HG03060 (cell line): Measurements from ENCODE around the gene UST.
A peak's percentile ranks its signal among the peaks of the same experiment; 100 is the strongest.
"Not testable (repeated sequence)": the region's sequence is repeated elsewhere in the genome, so short reads cannot be mapped to it uniquely, and the experiment has no call there.

Experiments used
- ATAC-seq: cut with Tn5 transposase; IDR thresholded peaks from one replicate; pipeline ENCODE4 v1.9.1; 2021; ENCODE audit warnings: low read depth, moderate number of reproducible peaks; ENCODE audit not compliant: unreplicated experiment

Gene UST

GRCh38 chr6:148764259-148765020 lies 17.6 kb downstream of the UST start:
- ATAC-seq: not testable (repeated sequence)

GRCh38 chr6:148765898-148766808 lies 19.3 kb downstream of the UST start:
- ATAC-seq: no peak

GRCh38 chr6:148768646-148769270 lies 21.9 kb downstream of the UST start:
- no peak for ATAC-seq

- no peak for ATAC-seq
Observed at GRCh38 chr6:148769304-148769968, 22.6 kb downstream of the UST start.

GRCh38 chr6:148770408-148771211 lies 23.8 kb downstream of the UST start:
- no peak for ATAC-seq

- ATAC-seq: no peak
Observed at GRCh38 chr6:148771212-148771601, 24.4 kb downstream of the UST start.

- no peak for ATAC-seq
Observed at GRCh38 chr6:148771896-148772554, 25.2 kb downstream of the UST start.

GRCh38 chr6:148775161-148775560 lies 28.3 kb downstream of the UST start:
- ATAC-seq: no peak

- ATAC-seq: no peak
Observed at GRCh38 chr6:148776321-148777308, 29.8 kb downstream of the UST start.

- ATAC-seq: no peak
Observed at GRCh38 chr6:148779142-148779562, 32.3 kb downstream of the UST start.

GRCh38 chr6:148780423-148780822 lies 33.6 kb downstream of the UST start:
- ATAC-seq: not testable (repeated sequence)

GRCh38 chr6:148780918-148781436 lies 34.1 kb downstream of the UST start:
- peak; percentile 83 for ATAC-seq

- ATAC-seq: no peak
Observed at GRCh38 chr6:148789948-148790347, 43.1 kb downstream of the UST start.

GRCh38 chr6:148790404-148790803 lies 43.6 kb downstream of the UST start:
- ATAC-seq: no peak

- no peak for ATAC-seq
Observed at GRCh38 chr6:148790817-148791216, 44.0 kb downstream of the UST start.

GRCh38 chr6:148791372-148791771 lies 44.5 kb downstream of the UST start:
- no peak for ATAC-seq

- ATAC-seq: no peak
Observed at GRCh38 chr6:148793721-148794120, 46.9 kb downstream of the UST start.

- ATAC-seq: no peak
Observed at GRCh38 chr6:148794797-148795196, 48.0 kb downstream of the UST start.
